AG04449 (cell line): Measurements from ENCODE around the gene LYSMD1.
A peak's percentile ranks its signal among the peaks of the same experiment; 100 is the strongest.

Source experiments
- CTCF ChIA-PET: fragments of 350-600 bp; formaldehyde crosslinking; extraction: SDS; loops from one replicate; lab custom pipeline; 2021; ENCODE audit warnings: antibody characterized with exemption; lab: Yijun Ruan, JAX
- POLR2A ChIA-PET: fragments of 400-600, 350-600 bp; formaldehyde crosslinking; extraction: SDS; loops from one replicate; lab custom pipeline; 2020; ENCODE audit warnings: antibody characterized with exemption, inconsistent platforms; lab: Yijun Ruan, JAX
- DNase-seq: peaks from one replicate; pipeline ENCODE4 v3.0.0-alpha.2; 2010; ENCODE audit warnings: low read depth, low spot score
- H3K4me3 ChIP-seq: 2 replicates; pipeline ENCODE4 v1.5.1; 2011; ENCODE audit warnings: low read depth, mild to moderate bottlenecking, control low read depth, low read length
- TF ChIP-seq, protein P1 (sequence below): IDR thresholded peaks from one replicate; pipeline ENCODE4 v1.5.1; 2011; ENCODE audit warnings: mild to moderate bottlenecking, moderate library complexity, low read length, control low read depth, inconsistent platforms; ENCODE audit not compliant: insufficient read depth; ENCODE audit errors: missing control alignments

LYSMD1 gene

DNA sequence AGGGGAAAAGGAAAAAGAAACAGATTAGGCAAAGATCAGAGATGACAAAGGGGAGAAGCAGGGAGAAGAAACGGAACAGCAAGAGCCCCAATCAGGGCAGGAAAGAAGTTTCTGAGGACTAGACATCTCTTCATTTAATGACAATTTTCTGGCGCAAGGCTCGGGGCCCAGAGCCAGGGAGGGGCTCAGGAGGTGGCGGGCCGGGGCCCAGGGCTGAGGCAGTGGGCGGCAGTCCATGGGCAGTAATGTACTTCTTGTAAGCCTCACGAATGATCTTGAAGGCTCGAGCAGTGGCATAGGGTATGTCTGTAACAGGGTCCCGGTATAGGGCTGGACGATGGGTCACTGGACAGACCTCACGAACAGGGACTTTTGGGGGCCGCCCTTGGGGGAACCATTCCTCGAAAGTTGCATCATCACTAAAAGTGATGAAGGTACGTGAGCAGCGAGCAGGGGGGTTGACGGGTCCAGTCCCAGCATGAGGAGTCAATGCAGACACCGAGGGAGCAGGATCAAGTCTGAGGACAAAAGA lies 10.9 kb upstream of the LYSMD1 start:
- ChIA-PET POLR2A (interaction anchor here (1.2 kb wide), 1 partner anchor 11 kb away, joined by 3 read pairs; the partner anchor contains the start of gene LYSMD1), CTCF (interaction anchor here (1.1 to 5.0 kb wide), 7 partner anchors 7 to 75 kb away, joined by 3 to 30 read pairs (median 7); partner anchors contain the start of genes LYSMD1, SCNM1 and VPS72)
- no peak overlapping the region for H3K4me3 ChIP-seq
- no peak for DNase-seq
- TF ChIP-seq, protein P1, sequence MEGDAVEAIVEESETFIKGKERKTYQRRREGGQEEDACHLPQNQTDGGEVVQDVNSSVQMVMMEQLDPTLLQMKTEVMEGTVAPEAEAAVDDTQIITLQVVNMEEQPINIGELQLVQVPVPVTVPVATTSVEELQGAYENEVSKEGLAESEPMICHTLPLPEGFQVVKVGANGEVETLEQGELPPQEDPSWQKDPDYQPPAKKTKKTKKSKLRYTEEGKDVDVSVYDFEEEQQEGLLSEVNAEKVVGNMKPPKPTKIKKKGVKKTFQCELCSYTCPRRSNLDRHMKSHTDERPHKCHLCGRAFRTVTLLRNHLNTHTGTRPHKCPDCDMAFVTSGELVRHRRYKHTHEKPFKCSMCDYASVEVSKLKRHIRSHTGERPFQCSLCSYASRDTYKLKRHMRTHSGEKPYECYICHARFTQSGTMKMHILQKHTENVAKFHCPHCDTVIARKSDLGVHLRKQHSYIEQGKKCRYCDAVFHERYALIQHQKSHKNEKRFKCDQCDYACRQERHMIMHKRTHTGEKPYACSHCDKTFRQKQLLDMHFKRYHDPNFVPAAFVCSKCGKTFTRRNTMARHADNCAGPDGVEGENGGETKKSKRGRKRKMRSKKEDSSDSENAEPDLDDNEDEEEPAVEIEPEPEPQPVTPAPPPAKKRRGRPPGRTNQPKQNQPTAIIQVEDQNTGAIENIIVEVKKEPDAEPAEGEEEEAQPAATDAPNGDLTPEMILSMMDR = no peak

DNA sequence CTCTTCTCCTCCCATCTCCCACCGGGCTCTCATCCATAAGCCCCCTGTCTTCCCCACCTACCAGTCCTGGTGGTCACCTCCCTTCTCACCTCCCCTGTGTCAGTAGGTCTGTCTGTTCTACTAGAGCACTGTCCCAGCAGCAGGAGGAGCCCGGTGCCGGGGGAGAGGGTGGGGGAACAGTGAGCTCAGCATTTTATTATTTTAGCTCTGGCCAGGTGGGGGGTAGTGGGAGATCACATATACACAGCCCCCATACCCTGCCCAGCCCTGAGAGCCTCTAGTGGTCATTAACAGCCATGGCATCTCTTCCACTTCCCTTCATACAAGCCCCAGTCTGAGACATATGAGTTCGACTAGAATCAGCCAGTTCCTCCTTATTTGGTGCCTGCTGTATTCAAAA lies 10.2 kb upstream of the LYSMD1 start, which contains the start of gene TMOD4:
TSS of gene TMOD4 (minus strand) at position 119 of the 400 bp plus-strand sequence. CDS start 1,106 bp downstream, outside the sequence.
- H3K4me3 ChIP-seq = no peak within 1 kb of the TSS
- no peak for DNase-seq
- ChIA-PET CTCF (interaction anchor here (0.6 to 5.0 kb wide), 9 partner anchors 8 to 151 kb away, joined by 3 to 30 read pairs (median 6); partner anchors contain the start of genes LYSMD1, SCNM1 and VPS72), POLR2A (interaction anchor here (0.6 to 1.2 kb wide), 2 partner anchors 11 to 75 kb away, joined by 3 read pairs; partner anchors contain the start of gene LYSMD1)
- TF ChIP-seq, protein P1 = peak; percentile 38

- ChIA-PET POLR2A (interaction anchor here (0.6 to 1.2 kb wide), 2 partner anchors 10 to 76 kb away, joined by 3 read pairs; partner anchors contain the start of gene LYSMD1), CTCF (interaction anchor here (0.6 to 5.0 kb wide), 9 partner anchors 9 to 150 kb away, joined by 3 to 30 read pairs (median 6); partner anchors contain the start of genes LYSMD1, SCNM1 and VPS72)
- H3K4me3 ChIP-seq = no peak overlapping the region
- DNase-seq = no peak
- TF ChIP-seq, protein P1 = no peak
These were observed 9.5 kb upstream of the LYSMD1 start for GRCh38 chr1:151175041-151175741.

DNA sequence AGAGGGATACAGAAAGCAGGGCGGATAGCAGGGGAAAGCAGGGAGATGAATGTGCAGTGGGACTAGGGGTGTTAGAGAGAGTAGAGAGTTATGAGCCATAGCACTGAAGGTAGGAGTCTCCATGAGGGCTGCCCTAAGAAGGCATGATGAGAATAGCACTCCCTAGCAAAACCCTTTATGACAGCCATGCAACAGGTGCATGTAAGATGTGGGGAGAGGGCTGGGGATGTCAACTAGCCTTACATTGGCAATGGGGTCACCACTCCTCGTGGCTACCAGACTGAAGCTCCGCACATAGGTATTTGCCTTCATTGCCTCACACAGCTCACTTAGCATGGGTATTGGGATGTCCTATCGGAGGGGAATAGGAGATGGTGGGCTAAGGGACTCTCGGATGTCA lies 5.5 kb upstream of the LYSMD1 start:
- H3K4me3 ChIP-seq = no peak overlapping the region
- ChIA-PET CTCF (interaction anchor here (1.4 to 1.6 kb wide), 2 partner anchors 12 to 16 kb away, joined by 5 to 6 read pairs; no protein-coding TSS in a partner anchor), POLR2A (interaction anchor here (1.6 kb wide), 1 partner anchor 18 kb away, joined by 6 read pairs; the partner anchor contains the start of gene VPS72)
- no peak for DNase-seq
- TF ChIP-seq, protein P1 = no peak

DNA sequence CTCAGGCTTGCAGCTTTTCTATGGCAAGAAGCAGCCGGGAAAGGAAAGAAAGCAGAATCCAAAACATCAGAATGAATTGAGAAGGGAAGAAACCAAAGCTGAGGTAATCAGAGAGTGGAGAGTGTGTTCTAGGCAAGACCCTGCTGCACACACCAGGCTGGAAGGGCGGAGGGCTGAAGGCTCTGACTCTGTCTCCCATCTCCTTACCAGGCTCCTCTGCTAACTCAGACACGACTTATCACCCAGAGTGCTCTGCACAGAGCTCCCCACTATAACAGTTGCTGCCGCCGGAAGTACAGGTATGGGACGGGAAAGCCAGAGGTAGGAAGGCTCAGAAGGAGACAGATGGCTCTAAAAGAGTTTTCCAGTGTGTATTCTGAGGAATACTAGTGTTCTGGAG lies 1.4 kb upstream of the LYSMD1 start:
- no peak for DNase-seq
- H3K4me3 ChIP-seq = peak overlapping the region; percentile 99
- CTCF ChIA-PET = interaction anchor here (1.0 to 19.8 kb wide), 5 partner anchors 9 to 143 kb away, joined by 3 to 412 read pairs (median 29); partner anchors contain the start of genes TMOD4 and TNFAIP8L2
- TF ChIP-seq, protein P1 = no peak
- POLR2A ChIA-PET = no interaction called here

DNA sequence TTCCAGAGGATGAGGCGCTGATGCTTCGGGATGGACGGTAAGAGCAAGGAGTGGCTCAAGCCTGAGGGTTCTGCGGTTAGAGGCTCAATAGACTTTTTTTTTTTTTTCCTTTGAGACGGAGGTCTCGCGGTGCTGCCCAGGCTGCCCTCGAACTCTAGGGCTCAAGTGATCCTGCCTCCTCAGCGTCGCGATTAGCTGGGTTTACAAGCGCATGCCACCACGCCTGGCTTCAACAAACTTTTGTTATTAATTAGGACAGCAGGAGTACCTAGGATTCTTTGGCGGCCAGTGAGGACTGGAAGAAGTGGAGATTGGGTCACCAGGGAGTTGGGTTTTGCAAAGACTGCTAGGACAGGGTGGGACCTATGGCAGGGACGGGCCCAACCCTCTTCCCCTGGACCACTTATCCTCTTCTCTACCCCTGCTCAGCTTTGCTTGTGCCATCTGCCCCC lies 829 bp upstream of the LYSMD1 start:
- peak overlapping the region; percentile 99 for H3K4me3 ChIP-seq
- TF ChIP-seq, protein P1 = no peak
- no peak for DNase-seq
- POLR2A ChIA-PET = interaction anchor here (1.2 kb wide), 1 partner anchor 115 kb away, joined by 3 read pairs; no protein-coding TSS in a partner anchor
- CTCF ChIA-PET = interaction anchor here (0.9 to 19.8 kb wide), 6 partner anchors 10 to 142 kb away, joined by 3 to 412 read pairs (median 16); partner anchors contain the start of genes TMOD4 and TNFAIP8L2
